Prostate gland (tissue), 2 donors: ENCODE measurements around the gene ZNF358. TPM values are rescaled to one million over a fixed set of nuclear protein-coding genes. Genes with fewer than 3 reads are reported as not detected.

Experiments used
- DNase-seq: peaks from one replicate; pipeline ENCODE4 v3.0.0-alpha.2; 2019; ENCODE audit warnings: low spot score
- H3K27ac ChIP-seq, 2 donors: fragments of 200-600 bp; sonication (generic); 2 replicates each; pipeline ENCODE4 v1.5.1; 2017 to 2019
- H3K27me3 ChIP-seq: fragments of 200-600 bp; sonication (generic); replicated peaks from 2 replicates; pipeline ENCODE4 v1.5.1; 2019; ENCODE audit not compliant: insufficient read depth
- H3K36me3 ChIP-seq, 2 donors: fragments of 200-600 bp; sonication (generic); 1 replicate in 1 of 2; 2 replicates in 1 of 2; pipeline versions ENCODE4 v1.5.1 to v1.8.1; 2017 to 2019
- H3K4me1 ChIP-seq: fragments of 200-600 bp; sonication (generic); replicated peaks from 2 replicates; pipeline ENCODE4 v1.5.1; 2019
- H3K4me3 ChIP-seq, 2 donors: fragments of 200-600 bp; sonication (generic); 2 replicates each; pipeline ENCODE4 v1.5.1; 2017 to 2019
- H3K9me3 ChIP-seq: fragments of 200-600 bp; sonication (generic); 2 replicates; pipeline ENCODE4 v1.5.1; 2017
- CTCF ChIP-seq, 4 experiments: fragments of 200-600 bp in 2 of 4; fragments of 450-650 bp in 2 of 4; sonication (generic) in 2 of 4; IDR thresholded peaks; 1 replicate in 3 of 4; 2 replicates in 1 of 4; pipeline ENCODE4 v1.5.1; 2016 to 2019; ENCODE audit warnings: antibody characterized with exemption in 4 of 4, mild to moderate bottlenecking in 2 of 4, moderate library complexity in 2 of 4
- POLR2A ChIP-seq: fragments of 450-650 bp; IDR thresholded peaks from one replicate; pipeline ENCODE4 v1.6.1; 2016; ENCODE audit warnings: antibody characterized with exemption, mild to moderate bottlenecking
- POLR2AphosphoS5 ChIP-seq: sonication (generic); formaldehyde crosslinking; IDR thresholded peaks from one replicate; pipeline ENCODE4 v1.6.1; 2017; ENCODE audit warnings: antibody characterized with exemption
- WGBS: methylation state at CpG from one replicate; pipeline ENCODE4 v1.1.5; 2018; 5-methylcytosine and 5-hydroxymethylcytosine counted together
- intact Hi-C: fragments of 100-400 bp; cut with DNase I; formaldehyde crosslinking; loops from one replicate; pipeline ENCODE4 v1.14.2; 2022
- total RNA-seq, 2 donors: library from RNA; depleted of rRNA; stranded (reverse); fragments of >200 nt; gene quantifications; one replicate each; pipeline ENCODE4 v1.1.0, GENCODE V29; 2016

ZNF358 gene
- 100 to 1,000 TPM; 104 to 116 TPM for total RNA-seq

GRCh38 chr19:7515645-7516151 lies at the start of gene ZNF358:
TSS of gene ZNF358 (plus strand) at chr19:7516103. CDS start at chr19:7519243, 3,140 bp downstream.
- H3K27ac ChIP-seq, result peak within 1 kb of the TSS; percentile 87
- H3K4me3 ChIP-seq, result peak within 1 kb of the TSS; percentile 72 to 75
- TF ChIP-seq CTCF (IDR thresholded peaks at IDR 0.05), result no peak
- no peak for TF ChIP-seq POLR2A
- H3K36me3 ChIP-seq, result peaks cover 0 to 8% of the 10 kb centered on the region in 2 donors
- peak; percentile 41 for DNase-seq
- no peaks in the 10 kb centered on the region for H3K27me3 ChIP-seq
- 1% methylated on average over 16 of the region's 33 CpGs for WGBS
- intact Hi-C loops, result loop anchor here (2.0 kb wide), 1 partner anchor 27 kb away; the partner anchor contains the start of gene PEX11G
- no peaks in the 10 kb centered on the region for H3K9me3 ChIP-seq
- no peaks in the 10 kb centered on the region for H3K4me1 ChIP-seq

GRCh38 chr19:7467009-7467989 lies 48.6 kb upstream of the ZNF358 start:
- DNase-seq, result no peak
- no peaks in the 10 kb centered on the region for H3K27me3 ChIP-seq
- H3K9me3 ChIP-seq, result no peaks in the 10 kb centered on the region
- no peak overlapping the region for H3K27ac ChIP-seq
- WGBS, result 95% methylated on average over 86 of the region's 86 CpGs
- H3K4me3 ChIP-seq, result no peak overlapping the region
- intact Hi-C loops, result no loop called here
- H3K4me1 ChIP-seq, result no peaks in the 10 kb centered on the region
- TF ChIP-seq POLR2A (no peak), POLR2AphosphoS5 (no peak), CTCF (IDR thresholded peaks at IDR 0.05) (no peak)
- H3K36me3 ChIP-seq, result peaks cover 13 to 41% of the 10 kb centered on the region in 2 donors

GRCh38 chr19:7468840-7469239 lies 47.1 kb upstream of the ZNF358 start:
- no peak for TF ChIP-seq POLR2A
- TF ChIP-seq CTCF (IDR thresholded peaks at IDR 0.05), result no peak
- no peak for TF ChIP-seq POLR2AphosphoS5
- 86% methylated on average over 13 of the region's 24 CpGs for WGBS
- no peak for DNase-seq
- intact Hi-C loops, result no loop called here
- H3K9me3 ChIP-seq, result no peaks in the 10 kb centered on the region
- H3K4me1 ChIP-seq, result no peaks in the 10 kb centered on the region
- no peak overlapping the region for H3K4me3 ChIP-seq
- H3K27me3 ChIP-seq, result no peaks in the 10 kb centered on the region
- peaks cover 8 to 32% of the 10 kb centered on the region in 2 donors for H3K36me3 ChIP-seq
- no peak overlapping the region for H3K27ac ChIP-seq

- WGBS, result 91% methylated on average over 31 of the region's 31 CpGs
- no peak overlapping the region for H3K4me3 ChIP-seq
- H3K27me3 ChIP-seq, result no peaks in the 10 kb centered on the region
- DNase-seq, result no peak
- TF ChIP-seq CTCF (IDR thresholded peaks at IDR 0.05) (no peak), POLR2A (no peak), POLR2AphosphoS5 (no peak)
- intact Hi-C loops, result no loop called here
- no peaks in the 10 kb centered on the region for H3K4me1 ChIP-seq
- H3K36me3 ChIP-seq, result peaks cover 7 to 30% of the 10 kb centered on the region in 2 donors
- H3K27ac ChIP-seq, result no peak overlapping the region
- H3K9me3 ChIP-seq, result no peaks in the 10 kb centered on the region
Observed at GRCh38 chr19:7469669-7470285, 46.1 kb upstream of the ZNF358 start.
